ENCODE data around the gene GASK1A. TPM values are rescaled to one million over a fixed set of nuclear protein-coding genes. Genes with fewer than 3 reads are reported as not detected.

GASK1A gene
- polyA plus RNA-seq, 1 donor: 4.4 TPM

GRCh38 chr3:42982645-42983412 lies 3.7 kb downstream of the GASK1A start:
- DNase-seq (ENCODE audit: low read depth): no peak

GRCh38 chr3:42983927-42984326 lies 4.8 kb downstream of the GASK1A start:
- no peak for DNase-seq (ENCODE audit: low read depth)

GRCh38 chr3:42984701-42985100 lies 5.6 kb downstream of the GASK1A start:
- no peak for DNase-seq (ENCODE audit: low read depth)

GRCh38 chr3:42988097-42988496 lies 9.0 kb downstream of the GASK1A start:
- DNase-seq (ENCODE audit: low read depth): no peak

GRCh38 chr3:42988566-42988965 lies 9.5 kb downstream of the GASK1A start:
- no peak for DNase-seq (ENCODE audit: low read depth)

- no peak for DNase-seq (ENCODE audit: low read depth)
These were observed 12.5 kb downstream of the GASK1A start for GRCh38 chr3:42991341-42992315.

- DNase-seq (ENCODE audit: low read depth): no peak
These were observed 15.5 kb downstream of the GASK1A start for GRCh38 chr3:42994595-42994994.

- DNase-seq (ENCODE audit: low read depth): no peak
These were observed 16.9 kb downstream of the GASK1A start for GRCh38 chr3:42996021-42996420.

GRCh38 chr3:42996633-42997075 lies 17.5 kb downstream of the GASK1A start:
- no peak for DNase-seq (ENCODE audit: low read depth)

GRCh38 chr3:42999212-42999611 lies 20.1 kb downstream of the GASK1A start:
- no peak for DNase-seq (ENCODE audit: low read depth)

- no peak for DNase-seq (ENCODE audit: low read depth)
These were observed 20.5 kb downstream of the GASK1A start for GRCh38 chr3:42999632-43000031.

GRCh38 chr3:43000387-43000786 lies 21.3 kb downstream of the GASK1A start:
- DNase-seq (ENCODE audit: low read depth): no peak

- peak; percentile 98 for DNase-seq (ENCODE audit: low read depth)
These were observed 22.0 kb downstream of the GASK1A start for GRCh38 chr3:43001094-43001553.

GRCh38 chr3:43001556-43002121 lies 22.5 kb downstream of the GASK1A start:
- DNase-seq (ENCODE audit: low read depth): no peak

GRCh38 chr3:43004282-43004681 lies 25.2 kb downstream of the GASK1A start:
- DNase-seq (ENCODE audit: low read depth): no peak

- no peak for DNase-seq (ENCODE audit: low read depth)
These were observed 26.1 kb downstream of the GASK1A start for GRCh38 chr3:43005253-43005652.

GRCh38 chr3:43005981-43006380 lies 26.9 kb downstream of the GASK1A start:
- no peak for DNase-seq (ENCODE audit: low read depth)

- DNase-seq (ENCODE audit: low read depth): no peak
These were observed 27.7 kb downstream of the GASK1A start for GRCh38 chr3:43006825-43007224.

- DNase-seq (ENCODE audit: low read depth): no peak
These were observed 30.4 kb downstream of the GASK1A start for GRCh38 chr3:43009547-43009946.

- DNase-seq (ENCODE audit: low read depth): peak; percentile 69
These were observed 31.5 kb downstream of the GASK1A start for GRCh38 chr3:43010638-43011037.

GRCh38 chr3:43011638-43012037 lies 32.5 kb downstream of the GASK1A start:
- DNase-seq (ENCODE audit: low read depth): no peak

- DNase-seq (ENCODE audit: low read depth): no peak
These were observed 33.1 kb downstream of the GASK1A start for GRCh38 chr3:43012174-43012573.
